ENCODE data around the gene CUL9. TPM values are rescaled to one million over a fixed set of nuclear protein-coding genes. Genes with fewer than 3 reads are reported as not detected.

The CUL9 gene
- total and polyA plus RNA-seq, 2 experiments from 2014 or later = 2.6 to 11.3 TPM

DNA sequence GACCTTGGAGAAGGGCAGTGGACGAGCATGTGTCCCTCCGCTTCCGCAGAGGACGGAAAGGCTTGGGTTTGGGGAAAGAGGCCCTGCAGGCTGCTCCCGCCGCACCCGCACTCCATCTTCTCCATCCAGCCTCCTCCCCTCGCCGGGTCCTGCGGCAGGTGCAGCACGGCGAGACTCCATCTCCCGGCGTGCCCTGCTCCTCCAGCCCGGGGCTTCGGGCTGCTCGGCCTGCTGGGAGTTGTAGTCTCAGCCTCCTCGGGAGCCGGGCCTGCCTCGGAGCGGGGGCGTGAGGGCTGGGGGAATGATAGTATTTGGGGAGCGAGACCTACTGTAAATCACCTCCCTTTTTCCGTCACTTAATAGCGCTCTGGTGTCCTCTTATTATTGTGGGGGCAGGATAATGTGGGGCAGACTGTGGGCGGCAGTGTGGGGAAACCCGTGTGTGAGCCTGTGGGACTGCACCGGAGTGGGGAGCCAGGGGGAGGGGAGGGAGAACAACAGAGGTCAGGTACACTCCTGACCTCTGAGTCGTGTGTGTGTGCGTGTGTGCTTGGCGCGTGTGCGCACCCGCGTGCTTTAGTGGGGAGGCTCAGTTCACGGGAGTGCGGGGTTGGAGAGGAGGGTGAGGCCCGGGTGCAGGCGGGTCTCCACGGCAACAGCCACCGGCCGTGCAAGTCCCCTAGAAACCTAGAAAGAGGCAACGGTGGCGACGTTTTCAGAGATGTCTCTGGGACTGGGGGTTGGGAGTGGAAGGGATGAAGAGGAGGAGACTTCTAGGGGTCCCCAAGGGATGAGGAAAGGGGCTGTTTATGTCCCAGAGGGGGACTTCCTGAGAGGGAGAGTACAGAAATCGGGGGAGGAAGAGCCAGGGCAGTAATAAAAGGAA is 65.4 kb downstream of the CUL9 start (continued):
- TF ChIP-seq REST (IDR thresholded peaks at IDR 0.05; ENCODE audit: unreplicated experiment) (no peak), STAT1 (IDR thresholded peaks at IDR 0.05; ENCODE audit: unreplicated experiment) (no peak), ZNF331 (CRISPR knock-in tag; IDR thresholded peaks at IDR 0.05; ENCODE audit: low read depth) (no peak)

DNA sequence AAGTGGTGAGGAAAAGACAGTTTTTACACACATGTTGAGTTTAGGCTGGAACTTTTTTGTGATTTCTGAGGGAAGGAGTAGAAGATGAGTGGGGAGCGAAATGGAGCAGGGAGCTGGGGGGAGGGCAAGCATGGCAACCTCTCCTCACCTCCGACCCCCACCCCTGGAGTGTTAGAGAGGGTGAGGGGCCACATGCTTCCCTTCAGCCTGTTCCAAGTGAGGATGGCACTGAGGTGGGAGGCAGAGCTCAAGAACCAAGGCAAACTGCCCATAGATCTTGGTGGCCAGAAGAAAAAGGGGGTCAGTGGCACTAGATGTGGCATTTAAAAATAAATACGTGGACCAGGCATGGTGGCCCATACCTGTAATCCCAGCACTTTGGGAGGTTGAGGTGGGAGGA is 66.1 kb downstream of the CUL9 start:
- H3K27me3 Mint-ChIP-seq (ENCODE audit: insufficient read depth, low read depth, poor library complexity) = peaks cover 18% of the 10 kb centered on the region
- Histone ChIP-seq H3K4me1 (ENCODE audit: insufficient read depth) (peaks cover 25% of the 10 kb centered on the region), H3K36me3 (ENCODE audit: insufficient read depth) (no peaks in the 10 kb centered on the region), H3F3A (replicated peaks; ENCODE audit: low read depth) (peaks cover 3% of the 10 kb centered on the region; the same call in 1 of the 2 replicates), H3K27me3 (ENCODE audit: insufficient read depth) (peaks cover 38% of the 10 kb centered on the region), H3K79me2 (replicated peaks; ENCODE audit: insufficient read depth) (no peaks in the 10 kb centered on the region), H3K27ac (ENCODE audit: low read depth) (no peak overlapping the region), H4K20me1 (replicated peaks; ENCODE audit: insufficient read depth) (no peaks in the 10 kb centered on the region), H3K4me3 (peak overlapping the region; percentile 70), H3K9me2 (ENCODE audit: insufficient read depth) (no peaks in the 10 kb centered on the region), H2AFZ (peak overlapping the region; percentile 100), H3K4me2 (peak overlapping the region; percentile 97)
- no peak overlapping the region for H3K27ac Mint-ChIP-seq
- no peak overlapping the region; the same call in 1 of the 3 replicates for H3K4me3 Mint-ChIP-seq
- H3K36me3 Mint-ChIP-seq (ENCODE audit: low read depth) = no peaks in the 10 kb centered on the region
- ATAC-seq (no peak), DNase-seq (ENCODE audit: low spot score) (no peak)
- no peaks in the 10 kb centered on the region for H3K9me3 Mint-ChIP-seq
- peaks cover 20% of the 10 kb centered on the region for H3K4me1 Mint-ChIP-seq
- TF ChIP-seq CREB1 (CRISPR knock-in tag; IDR thresholded peaks at IDR 0.05; ENCODE audit: low read depth) (no peak), CTCF (conservative IDR thresholded peaks at IDR 0.05; ENCODE audit: low read depth in 2 of 2) (no peak), NANOG (IDR thresholded peaks at IDR 0.05; ENCODE audit: borderline replicate concordance) (no peak), REST (IDR thresholded peaks at IDR 0.05; ENCODE audit: unreplicated experiment) (no peak), STAT1 (IDR thresholded peaks at IDR 0.05; ENCODE audit: unreplicated experiment) (no peak)
- TF ChIP-seq, protein P1, sequence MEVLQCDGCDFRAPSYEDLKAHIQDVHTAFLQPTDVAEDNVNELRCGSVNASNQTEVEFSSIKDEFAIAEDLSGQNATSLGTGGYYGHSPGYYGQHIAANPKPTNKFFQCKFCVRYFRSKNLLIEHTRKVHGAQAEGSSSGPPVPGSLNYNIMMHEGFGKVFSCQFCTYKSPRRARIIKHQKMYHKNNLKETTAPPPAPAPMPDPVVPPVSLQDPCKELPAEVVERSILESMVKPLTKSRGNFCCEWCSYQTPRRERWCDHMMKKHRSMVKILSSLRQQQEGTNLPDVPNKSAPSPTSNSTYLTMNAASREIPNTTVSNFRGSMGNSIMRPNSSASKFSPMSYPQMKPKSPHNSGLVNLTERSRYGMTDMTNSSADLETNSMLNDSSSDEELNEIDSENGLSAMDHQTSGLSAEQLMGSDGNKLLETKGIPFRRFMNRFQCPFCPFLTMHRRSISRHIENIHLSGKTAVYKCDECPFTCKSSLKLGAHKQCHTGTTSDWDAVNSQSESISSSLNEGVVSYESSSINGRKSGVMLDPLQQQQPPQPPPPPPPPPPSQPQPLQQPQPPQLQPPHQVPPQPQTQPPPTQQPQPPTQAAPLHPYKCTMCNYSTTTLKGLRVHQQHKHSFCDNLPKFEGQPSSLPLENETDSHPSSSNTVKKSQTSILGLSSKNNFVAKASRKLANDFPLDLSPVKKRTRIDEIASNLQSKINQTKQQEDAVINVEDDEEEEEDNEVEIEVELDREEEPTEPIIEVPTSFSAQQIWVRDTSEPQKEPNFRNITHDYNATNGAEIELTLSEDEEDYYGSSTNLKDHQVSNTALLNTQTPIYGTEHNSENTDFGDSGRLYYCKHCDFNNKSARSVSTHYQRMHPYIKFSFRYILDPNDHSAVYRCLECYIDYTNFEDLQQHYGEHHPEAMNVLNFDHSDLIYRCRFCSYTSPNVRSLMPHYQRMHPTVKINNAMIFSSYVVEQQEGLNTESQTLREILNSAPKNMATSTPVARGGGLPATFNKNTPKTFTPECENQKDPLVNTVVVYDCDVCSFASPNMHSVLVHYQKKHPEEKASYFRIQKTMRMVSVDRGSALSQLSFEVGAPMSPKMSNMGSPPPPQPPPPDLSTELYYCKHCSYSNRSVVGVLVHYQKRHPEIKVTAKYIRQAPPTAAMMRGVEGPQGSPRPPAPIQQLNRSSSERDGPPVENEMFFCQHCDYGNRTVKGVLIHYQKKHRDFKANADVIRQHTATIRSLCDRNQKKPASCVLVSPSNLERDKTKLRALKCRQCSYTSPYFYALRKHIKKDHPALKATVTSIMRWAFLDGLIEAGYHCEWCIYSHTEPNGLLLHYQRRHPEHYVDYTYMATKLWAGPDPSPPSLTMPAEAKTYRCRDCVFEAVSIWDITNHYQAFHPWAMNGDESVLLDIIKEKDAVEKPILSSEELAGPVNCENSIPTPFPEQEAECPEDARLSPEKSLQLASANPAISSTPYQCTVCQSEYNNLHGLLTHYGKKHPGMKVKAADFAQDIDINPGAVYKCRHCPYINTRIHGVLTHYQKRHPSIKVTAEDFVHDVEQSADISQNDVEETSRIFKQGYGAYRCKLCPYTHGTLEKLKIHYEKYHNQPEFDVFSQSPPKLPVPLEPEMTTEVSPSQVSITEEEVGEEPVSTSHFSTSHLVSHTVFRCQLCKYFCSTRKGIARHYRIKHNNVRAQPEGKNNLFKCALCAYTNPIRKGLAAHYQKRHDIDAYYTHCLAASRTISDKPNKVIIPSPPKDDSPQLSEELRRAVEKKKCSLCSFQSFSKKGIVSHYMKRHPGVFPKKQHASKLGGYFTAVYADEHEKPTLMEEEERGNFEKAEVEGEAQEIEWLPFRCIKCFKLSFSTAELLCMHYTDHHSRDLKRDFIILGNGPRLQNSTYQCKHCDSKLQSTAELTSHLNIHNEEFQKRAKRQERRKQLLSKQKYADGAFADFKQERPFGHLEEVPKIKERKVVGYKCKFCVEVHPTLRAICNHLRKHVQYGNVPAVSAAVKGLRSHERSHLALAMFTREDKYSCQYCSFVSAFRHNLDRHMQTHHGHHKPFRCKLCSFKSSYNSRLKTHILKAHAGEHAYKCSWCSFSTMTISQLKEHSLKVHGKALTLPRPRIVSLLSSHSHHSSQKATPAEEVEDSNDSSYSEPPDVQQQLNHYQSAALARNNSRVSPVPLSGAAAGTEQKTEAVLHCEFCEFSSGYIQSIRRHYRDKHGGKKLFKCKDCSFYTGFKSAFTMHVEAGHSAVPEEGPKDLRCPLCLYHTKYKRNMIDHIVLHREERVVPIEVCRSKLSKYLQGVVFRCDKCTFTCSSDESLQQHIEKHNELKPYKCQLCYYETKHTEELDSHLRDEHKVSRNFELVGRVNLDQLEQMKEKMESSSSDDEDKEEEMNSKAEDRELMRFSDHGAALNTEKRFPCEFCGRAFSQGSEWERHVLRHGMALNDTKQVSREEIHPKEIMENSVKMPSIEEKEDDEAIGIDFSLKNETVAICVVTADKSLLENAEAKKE (CRISPR knock-in tag; IDR thresholded peaks at IDR 0.05) = no peak
